HG03521 (cell line): ENCODE data around the gene RILPL1.
"Not testable (repeated sequence)": the region's sequence is repeated elsewhere in the genome, so short reads cannot be mapped to it uniquely, and the experiment has no call there.

Experiments used
- ATAC-seq: cut with Tn5 transposase; IDR thresholded peaks from one replicate; pipeline ENCODE4 v1.9.1; 2021; ENCODE audit warnings: mild to moderate bottlenecking, moderate library complexity; ENCODE audit not compliant: unreplicated experiment

Gene RILPL1

DNA sequence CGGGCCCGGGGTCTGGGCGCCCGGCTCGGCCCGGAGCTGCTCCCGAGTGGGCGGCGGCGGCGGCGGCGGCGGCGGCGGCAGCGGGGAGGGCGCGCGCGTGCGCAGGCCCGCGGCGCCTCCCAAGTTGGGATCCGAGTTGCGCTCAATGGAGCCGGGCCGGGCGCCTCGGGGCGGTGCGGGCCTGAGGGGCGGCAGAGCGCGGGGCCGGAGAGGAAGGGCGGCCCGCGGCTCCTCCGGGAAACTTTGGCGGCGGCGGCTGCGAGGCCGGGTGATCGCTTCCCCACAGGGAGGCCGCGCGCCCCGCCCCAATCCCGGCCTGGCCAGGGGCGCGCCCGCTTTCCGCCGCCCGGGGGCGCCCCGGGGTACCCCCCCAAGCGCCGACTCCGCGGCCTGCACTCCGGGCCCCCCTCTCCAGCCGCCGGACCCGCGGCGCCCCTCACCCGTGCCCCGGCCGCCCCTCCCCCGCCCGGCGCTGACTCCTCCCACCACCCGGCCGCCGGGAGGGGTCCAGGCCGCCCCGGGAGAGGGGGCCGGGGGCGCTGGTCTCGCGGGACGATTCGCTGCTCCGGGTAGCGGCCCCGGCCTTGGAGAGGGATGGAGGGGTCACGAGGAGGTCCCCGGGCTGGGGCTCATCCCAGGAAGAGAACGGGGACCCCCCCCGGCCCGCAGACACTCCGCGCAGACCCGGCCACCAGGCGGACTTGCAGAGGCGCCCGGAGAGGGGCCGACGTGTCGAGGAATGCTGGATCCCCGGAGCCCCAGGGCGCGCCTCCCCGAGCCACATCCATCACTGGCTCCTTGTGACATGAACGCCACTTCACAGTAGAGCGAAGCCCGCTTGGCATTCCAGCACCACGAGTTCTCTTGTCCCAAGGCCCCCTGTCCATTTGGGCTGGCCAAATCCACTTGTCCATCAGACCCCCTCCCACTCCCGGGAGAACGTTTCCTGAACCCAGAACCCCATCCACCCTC, at the start of gene RILPL1:
Gene RILPL1 (minus strand): TSS at position 48 of the 972 bp plus-strand sequence. CDS start 237 bp downstream, outside the sequence.
- peak; percentile 47 for ATAC-seq

DNA sequence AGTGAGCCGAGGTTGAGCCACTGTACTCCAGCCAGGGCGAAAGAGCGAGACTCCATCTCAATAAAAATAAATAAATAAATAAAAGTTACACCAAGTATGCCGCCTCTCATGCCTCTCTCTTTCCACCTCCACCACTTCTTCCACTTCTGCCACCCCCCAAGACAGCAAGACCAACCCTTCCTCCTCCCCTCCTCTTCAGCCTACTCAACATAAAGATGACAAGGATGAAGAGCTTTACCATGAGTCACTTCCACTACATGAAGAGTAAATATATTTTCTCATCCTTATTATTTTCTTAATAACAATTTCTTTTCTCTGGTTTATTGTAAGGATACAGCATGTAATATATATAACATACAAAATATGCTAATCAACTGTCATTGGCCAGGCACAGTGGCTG, 47.3 kb upstream of the RILPL1 start:
- no peak for ATAC-seq

DNA sequence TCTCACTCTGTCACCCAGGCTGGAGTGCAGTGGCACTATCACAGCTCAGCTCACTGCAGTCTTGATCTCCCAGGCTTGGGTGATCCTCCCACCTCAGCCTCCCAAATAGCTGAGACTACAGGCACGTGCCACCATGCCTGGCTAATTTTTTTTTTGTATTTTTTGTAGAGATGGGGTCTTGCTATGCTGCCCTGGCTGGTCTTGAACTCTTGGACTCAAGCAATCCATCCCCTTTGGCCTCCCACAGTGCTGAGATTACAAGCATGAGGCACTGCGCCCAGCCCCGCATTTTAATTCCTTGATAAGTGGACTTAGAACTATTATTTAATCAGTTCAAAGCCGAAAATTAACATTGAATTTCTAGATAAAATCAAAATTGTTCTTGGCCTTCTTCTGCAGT, 45.3 kb upstream of the RILPL1 start:
- not testable (repeated sequence) for ATAC-seq

DNA sequence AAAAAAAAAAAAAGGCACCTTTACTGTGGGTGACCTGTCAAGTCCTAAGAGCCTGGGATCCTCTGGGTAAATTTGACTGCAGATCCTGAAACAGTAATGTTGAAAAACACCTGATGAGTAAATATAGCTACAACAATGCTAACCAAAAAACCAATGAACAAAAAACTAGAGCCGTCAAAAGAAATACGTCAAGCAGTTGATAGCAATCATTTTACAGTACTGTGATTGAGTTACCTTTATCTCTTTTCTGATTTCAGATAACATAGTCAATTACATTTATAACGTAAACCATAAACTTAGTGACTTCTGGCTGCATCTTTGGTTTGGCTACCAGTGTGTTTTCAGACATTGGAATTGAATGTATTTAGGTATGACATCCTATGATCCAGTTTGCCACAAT, 44.7 kb upstream of the RILPL1 start:
- ATAC-seq = no peak

GRCh38 chr12:123576611-123577010, 43.1 kb upstream of the RILPL1 start:
- ATAC-seq = no peak

GRCh38 chr12:123573870-123574269, 40.4 kb upstream of the RILPL1 start:
- ATAC-seq = no peak

DNA sequence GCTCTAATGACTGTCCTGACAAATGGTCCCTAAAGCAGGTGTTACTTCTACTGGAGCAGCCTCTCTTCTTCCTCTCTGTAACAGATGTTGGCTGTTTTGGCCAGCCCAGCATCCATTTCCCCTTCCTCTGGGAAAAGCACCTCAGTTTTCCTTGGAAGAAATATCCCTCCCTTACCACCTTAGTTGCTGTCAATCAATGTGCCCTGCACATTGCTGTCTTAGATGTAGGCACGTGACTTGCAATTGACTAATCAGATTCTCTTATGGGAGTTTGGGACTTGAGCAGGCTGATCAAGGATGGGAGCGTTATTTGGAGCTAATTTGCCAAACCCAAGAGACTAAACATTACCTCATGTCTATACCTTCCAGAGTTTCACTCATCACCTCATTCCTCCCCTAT, 38.9 kb upstream of the RILPL1 start:
- ATAC-seq = no peak

- ATAC-seq = no peak
These were observed 37.9 kb upstream of the RILPL1 start for GRCh38 chr12:123571343-123571813.

DNA sequence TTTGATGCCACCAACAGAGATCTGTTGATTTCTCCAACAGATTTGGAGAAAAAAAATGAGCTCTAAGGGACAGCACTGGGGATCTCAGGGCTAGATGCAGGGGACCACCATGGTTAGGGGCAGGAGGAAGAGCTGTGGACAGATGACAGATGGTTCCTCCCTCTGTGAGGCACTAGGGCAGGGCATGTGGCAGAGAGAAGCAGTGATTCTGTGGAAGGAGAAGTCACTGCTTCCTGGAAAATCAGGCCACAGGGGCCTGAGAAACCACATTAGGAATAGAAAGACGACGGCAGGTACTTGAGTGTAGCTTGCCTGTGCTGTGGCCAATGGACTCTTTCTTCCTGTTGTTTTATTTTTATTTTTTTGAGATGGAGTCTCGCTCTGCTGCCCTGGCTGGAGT, 25.9 kb upstream of the RILPL1 start:
- ATAC-seq = no peak

DNA sequence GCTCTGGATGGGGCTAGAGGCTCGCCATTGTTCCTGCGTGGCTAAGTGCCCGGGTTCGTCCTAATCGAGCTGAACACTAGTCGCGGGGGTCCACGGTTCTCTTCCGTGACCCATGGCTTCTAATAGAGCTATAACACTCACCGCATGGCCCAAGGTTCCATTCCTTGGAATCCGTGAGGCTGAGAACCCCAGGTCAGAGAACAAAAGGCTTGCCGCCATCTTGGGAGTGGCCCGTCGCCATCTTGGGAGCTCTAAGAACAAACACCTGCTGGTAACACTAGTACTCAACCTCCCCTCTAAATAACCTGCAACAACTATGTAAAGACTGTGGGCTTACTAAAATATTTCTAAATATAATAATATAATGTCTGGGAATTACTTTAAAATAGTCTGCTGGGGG, 25.0 kb upstream of the RILPL1 start:
- not testable (repeated sequence) for ATAC-seq

- ATAC-seq = not testable (repeated sequence)
These were observed 21.3 kb upstream of the RILPL1 start for GRCh38 chr12:123554843-123555242.

DNA sequence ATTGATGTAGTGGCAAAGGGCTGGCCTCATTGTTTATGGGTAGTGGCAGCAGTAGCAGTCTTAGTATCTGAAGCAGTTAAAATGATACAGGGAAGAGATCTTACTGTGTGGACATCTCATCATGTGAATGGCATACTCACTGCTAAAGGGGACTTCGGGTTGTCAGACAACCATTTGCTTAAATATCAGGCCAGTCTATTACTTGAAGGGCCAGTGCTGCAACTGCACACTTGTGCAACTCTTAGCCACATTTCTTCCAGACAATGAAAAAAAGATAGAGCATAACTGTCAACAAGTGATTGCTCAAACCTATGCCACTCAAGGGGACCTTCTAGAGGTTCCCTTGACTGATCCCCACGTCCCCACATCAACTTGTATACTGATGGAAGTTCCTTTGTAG, 20.6 kb upstream of the RILPL1 start:
- not testable (repeated sequence) for ATAC-seq

DNA sequence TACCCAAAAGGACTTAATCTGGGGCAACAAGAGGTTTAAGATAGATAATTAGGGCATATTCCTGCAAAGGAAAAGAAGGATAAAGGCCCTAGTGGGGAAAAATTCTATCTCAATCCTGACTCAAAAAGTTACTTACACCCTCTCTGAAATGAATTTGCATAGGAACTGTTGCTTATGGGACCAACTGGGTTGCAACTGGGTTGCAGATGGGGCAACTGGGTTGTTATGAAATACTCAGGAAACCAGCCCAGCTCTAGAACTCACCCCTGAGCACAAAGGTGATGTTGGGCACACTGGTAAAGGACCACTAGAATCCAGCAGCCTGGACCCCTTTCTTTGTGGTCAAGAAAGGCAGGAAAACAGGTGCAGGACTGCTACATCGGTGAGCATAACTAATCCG, 17.2 kb upstream of the RILPL1 start:
- ATAC-seq = no peak

GRCh38 chr12:123548107-123548506, 14.6 kb upstream of the RILPL1 start:
- ATAC-seq = no peak

- ATAC-seq = no peak
These were observed 12.8 kb upstream of the RILPL1 start for GRCh38 chr12:123546281-123546680.

DNA sequence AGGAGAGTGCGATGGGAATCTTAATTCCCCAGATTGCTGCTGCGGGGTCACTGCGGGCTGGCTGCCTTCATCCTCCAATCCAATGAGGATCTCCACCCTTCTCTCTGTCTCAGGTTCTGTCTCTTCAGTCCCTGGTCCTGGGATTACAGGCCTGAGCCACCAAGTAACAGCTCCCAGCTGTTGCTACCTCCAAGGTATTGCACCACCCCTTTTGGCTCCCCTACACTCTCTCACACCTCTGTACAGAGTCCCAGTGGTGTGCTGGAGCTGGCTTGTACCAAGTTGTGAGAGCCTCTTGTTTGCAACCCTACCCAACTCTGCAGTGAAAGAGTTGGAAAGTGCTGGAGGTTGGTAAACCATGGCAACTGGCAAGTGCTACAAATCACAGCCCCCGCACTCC, 10.0 kb upstream of the RILPL1 start:
- ATAC-seq = no peak

DNA sequence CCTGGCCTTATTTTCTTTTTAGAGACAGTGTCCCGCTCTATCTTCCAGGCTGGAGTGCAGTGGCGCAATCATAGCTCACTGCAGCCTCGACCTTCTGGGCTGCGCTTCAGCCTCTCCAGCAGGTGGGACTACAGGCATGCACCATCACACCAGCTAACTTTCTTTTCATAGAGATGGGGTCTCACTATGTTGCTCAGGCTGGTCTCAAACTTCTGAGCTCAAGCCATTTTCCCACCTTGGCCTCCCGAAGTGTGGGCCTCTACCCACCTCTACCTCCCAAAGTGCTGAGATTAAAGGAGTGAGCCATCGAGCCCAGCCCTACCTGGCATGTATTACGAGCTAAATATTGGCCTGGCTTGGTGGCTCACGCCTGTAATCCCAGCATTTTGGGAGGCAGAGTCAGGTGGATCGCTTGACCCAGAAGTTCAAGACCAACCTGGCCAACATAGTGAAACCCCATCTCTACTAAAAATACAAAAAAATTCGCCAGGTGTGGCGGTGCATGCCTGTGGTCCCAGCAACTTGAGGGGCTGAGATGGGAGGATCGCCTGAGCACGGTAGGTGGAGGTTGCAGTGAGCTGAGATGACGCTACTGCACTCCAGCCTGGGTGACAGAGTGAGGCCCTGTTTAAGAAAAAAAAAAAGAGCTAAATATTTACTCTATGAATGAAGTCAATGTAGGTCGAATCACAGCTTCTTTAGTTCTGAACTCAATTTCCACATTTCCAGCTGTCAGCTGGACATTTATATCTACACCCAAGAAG, 7.6 kb upstream of the RILPL1 start:
- no peak for ATAC-seq

DNA sequence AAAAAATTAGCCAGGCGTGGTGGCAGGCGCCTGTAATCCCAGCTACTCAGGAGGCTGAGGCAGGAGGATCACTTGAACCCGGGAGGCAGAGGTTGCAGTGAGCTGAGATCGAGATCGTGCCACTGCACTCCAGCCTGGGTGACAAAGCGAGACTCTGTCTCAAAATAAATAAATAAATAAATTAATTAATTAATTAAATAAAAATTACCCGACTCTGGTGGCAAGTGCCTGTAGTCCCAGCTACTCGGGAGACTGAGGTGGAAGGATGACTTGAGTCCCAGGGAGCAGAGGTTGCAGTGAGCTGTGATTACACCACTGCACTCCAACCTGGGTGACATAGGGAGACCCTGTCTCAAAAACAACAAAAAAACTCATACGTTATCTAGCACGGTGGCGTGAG, 2.4 kb upstream of the RILPL1 start:
- ATAC-seq = not testable (repeated sequence)

- no peak for ATAC-seq
These were observed 490 bp downstream of the RILPL1 start for GRCh38 chr12:123532808-123533649.

DNA sequence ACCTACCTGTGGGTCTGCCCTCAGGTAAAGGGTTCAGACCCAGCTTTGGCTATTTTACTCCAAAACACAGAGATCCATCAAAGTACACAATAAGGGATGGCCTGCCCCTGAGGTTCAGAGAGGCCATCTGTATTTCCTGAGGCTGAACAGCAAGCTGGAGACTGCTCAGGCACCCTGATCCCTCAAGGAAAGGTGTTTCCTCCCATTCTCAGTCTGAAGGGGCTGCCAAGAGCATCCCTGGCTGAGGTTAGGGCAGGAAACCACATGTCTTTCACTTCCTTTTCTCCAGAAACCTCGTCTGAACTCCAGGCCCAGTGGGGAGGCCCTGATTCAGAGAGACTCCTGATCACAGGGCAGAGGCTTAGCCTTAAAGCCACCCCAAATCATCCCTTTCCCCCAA, 1.5 kb downstream of the RILPL1 start:
- ATAC-seq = no peak

GRCh38 chr12:123531091-123531490, 2.4 kb downstream of the RILPL1 start:
- no peak for ATAC-seq
